Neural crest cell (in vitro differentiated cells): ENCODE results near the gene ZNF408. TPM values are rescaled to one million over a fixed set of nuclear protein-coding genes. Genes with fewer than 3 reads are reported as not detected.
A peak's percentile ranks its signal among the peaks of the same experiment; 100 is the strongest.

Experiments
- DNase-seq: peaks from one replicate; pipeline ENCODE4 v3.0.0; 2021; ENCODE audit warnings: low read depth, mixed read lengths, low spot score
- H3K27ac Mint-ChIP-seq: one replicate; pipeline ENCODE4 v1.8.0; 2021; ENCODE audit warnings: mild to moderate bottlenecking, mixed read lengths; ENCODE audit not compliant: unreplicated experiment
- H3K27me3 Mint-ChIP-seq: 2 replicates; pipeline ENCODE4 v1.8.0; 2021; ENCODE audit warnings: low read depth, mild to moderate bottlenecking, mixed read lengths
- H3K36me3 Mint-ChIP-seq: 2 replicates; pipeline ENCODE4 v1.8.0; 2021; ENCODE audit warnings: low read depth, mild to moderate bottlenecking, mixed read lengths
- H3K4me1 Mint-ChIP-seq: 2 replicates; pipeline ENCODE4 v1.8.0; 2021; ENCODE audit warnings: mixed read lengths
- H3K4me3 Mint-ChIP-seq: one replicate; pipeline ENCODE4 v1.8.0; 2021; ENCODE audit warnings: mild to moderate bottlenecking, mixed read lengths
- H3K9me3 Mint-ChIP-seq: 2 replicates; pipeline ENCODE4 v1.8.0; 2021; ENCODE audit warnings: mixed read lengths
- total RNA-seq: library from RNA; stranded (reverse); gene quantifications from 2 replicates; pipeline ENCODE4 v1.2.1, GENCODE V29; 2021
- TF ChIP-seq, protein P1 (sequence below): fragments of 200-600 bp; sonication (generic); conservative IDR thresholded peaks from 2 replicates; pipeline ENCODE4 v1.5.0; 2021; ENCODE audit warnings: antibody characterized with exemption, mild to moderate bottlenecking

The ZNF408 gene
- total RNA-seq, 1 donor from 2014 or later: 15.3 TPM

DNA sequence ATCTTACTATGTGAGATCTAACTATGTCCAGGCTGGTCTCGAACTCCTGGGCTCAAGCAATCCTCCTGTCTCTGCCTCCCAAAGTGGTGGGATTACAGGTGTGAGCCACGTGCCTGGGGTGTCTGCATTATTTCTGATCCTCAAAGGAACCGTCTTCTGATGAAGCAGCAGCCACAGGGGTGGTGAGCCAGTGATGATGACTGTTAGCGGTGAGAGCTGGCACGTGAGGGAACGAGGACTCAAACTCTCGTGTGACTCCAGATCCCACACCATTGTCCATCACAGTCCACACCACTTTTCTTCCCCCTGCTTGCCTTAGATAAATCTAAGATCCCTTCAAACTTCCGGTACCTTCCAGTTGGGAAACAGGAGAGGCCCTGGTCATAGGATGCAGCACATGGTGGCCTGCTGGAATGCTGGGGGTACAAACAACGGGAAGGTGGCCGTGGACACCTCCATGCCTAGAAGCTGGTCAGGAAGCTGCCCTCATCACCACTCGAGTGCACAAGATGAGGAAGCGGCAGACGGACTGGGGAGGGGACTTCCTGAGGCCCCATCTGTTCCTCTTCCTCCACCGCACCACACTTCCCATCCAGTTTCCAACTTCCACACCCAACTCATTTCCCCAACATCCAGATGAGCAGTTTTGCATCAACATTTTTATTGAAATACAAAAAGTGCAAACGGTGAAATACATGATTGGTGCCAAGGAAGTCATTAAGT is 24.2 kb upstream of the ZNF408 start:
- Mint-ChIP-seq H3K4me1 (peaks cover 4% of the 10 kb centered on the region), H3K36me3 (peaks cover 4% of the 10 kb centered on the region), H3K27ac (peak overlapping the region; percentile 73), H3K27me3 (no peaks in the 10 kb centered on the region), H3K9me3 (no peaks in the 10 kb centered on the region), H3K4me3 (no peak overlapping the region)
- DNase-seq: no peak
- TF ChIP-seq, protein P1, sequence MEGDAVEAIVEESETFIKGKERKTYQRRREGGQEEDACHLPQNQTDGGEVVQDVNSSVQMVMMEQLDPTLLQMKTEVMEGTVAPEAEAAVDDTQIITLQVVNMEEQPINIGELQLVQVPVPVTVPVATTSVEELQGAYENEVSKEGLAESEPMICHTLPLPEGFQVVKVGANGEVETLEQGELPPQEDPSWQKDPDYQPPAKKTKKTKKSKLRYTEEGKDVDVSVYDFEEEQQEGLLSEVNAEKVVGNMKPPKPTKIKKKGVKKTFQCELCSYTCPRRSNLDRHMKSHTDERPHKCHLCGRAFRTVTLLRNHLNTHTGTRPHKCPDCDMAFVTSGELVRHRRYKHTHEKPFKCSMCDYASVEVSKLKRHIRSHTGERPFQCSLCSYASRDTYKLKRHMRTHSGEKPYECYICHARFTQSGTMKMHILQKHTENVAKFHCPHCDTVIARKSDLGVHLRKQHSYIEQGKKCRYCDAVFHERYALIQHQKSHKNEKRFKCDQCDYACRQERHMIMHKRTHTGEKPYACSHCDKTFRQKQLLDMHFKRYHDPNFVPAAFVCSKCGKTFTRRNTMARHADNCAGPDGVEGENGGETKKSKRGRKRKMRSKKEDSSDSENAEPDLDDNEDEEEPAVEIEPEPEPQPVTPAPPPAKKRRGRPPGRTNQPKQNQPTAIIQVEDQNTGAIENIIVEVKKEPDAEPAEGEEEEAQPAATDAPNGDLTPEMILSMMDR: no peak

- no peaks in the 10 kb centered on the region for H3K9me3 Mint-ChIP-seq
- no peak for DNase-seq
- TF ChIP-seq, protein P1: no peak
- H3K36me3 Mint-ChIP-seq: peaks cover 4% of the 10 kb centered on the region
- no peak overlapping the region for H3K4me3 Mint-ChIP-seq
- H3K4me1 Mint-ChIP-seq: peaks cover 4% of the 10 kb centered on the region
- H3K27ac Mint-ChIP-seq: peak overlapping the region; percentile 73
- H3K27me3 Mint-ChIP-seq: no peaks in the 10 kb centered on the region
Measured at GRCh38 chr11:46677169-46677568, 23.7 kb upstream of the ZNF408 start.

DNA sequence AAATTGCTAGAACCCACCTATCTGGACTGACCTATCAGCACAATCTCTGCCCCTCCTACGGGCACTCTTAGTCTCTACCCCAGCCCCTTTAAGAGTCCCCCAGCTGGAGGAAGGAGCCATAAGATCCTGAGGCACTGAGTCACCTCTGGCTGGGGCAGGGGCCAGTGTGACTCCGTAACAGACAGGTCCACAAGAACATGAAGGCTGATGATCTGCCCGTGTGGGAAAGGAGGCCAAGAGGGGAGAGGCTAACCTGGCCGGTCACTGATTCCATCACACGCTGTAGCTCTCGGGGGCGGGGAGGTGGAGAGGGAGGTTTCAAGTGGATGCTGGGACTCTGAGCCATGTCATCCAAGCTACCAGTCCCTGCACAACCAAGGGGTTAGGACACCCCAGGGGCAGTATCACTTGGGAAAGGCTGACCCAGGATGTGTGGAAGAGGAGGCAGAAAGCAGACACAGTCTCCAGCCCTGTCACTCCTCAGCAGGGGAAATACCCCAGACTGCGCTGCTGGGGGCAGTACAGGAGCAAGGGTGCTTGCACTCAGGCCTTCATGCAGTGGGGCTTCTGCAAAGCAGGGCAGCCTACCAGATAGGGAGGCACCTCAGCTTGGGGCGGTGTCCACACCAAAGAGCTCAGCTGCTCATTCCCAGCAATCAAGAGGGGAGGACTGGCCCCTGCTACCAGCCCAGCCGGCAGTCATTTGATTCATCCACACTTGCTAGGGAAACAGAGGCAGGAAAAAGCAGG is 22.7 kb upstream of the ZNF408 start:
- Mint-ChIP-seq H3K36me3 (no peaks in the 10 kb centered on the region), H3K4me1 (peaks cover 4% of the 10 kb centered on the region), H3K27me3 (no peaks in the 10 kb centered on the region), H3K4me3 (no peak overlapping the region), H3K9me3 (no peaks in the 10 kb centered on the region), H3K27ac (peak overlapping the region; percentile 50)
- no peak for DNase-seq
- TF ChIP-seq, protein P1: no peak

DNA sequence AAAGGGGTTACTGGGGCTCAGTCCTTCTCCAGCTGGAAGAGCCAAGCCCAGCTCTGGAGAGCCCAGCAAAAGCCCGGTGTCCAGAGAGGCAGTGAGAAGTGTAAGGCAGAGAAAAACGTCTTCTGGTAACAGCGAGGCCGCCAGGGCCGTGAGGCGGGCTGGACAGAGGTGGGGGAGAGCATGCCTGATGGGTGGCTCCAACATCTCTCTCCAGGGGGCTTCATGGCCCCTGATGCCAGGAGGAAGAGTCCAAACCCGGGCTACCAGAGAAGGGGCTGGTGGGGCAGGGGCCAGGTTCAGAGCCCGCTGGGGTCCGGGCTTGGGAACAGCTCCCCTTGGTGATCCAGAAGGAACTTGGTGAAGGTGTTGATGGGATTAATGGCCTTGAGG is 22.1 kb upstream of the ZNF408 start:
- Mint-ChIP-seq H3K9me3 (no peaks in the 10 kb centered on the region), H3K36me3 (no peaks in the 10 kb centered on the region), H3K4me3 (no peak overlapping the region), H3K27ac (no peak overlapping the region), H3K27me3 (no peaks in the 10 kb centered on the region), H3K4me1 (peaks cover 4% of the 10 kb centered on the region)
- TF ChIP-seq, protein P1: no peak
- DNase-seq: no peak

GRCh38 chr11:46679241-46680163 is 21.3 kb upstream of the ZNF408 start:
- no peaks in the 10 kb centered on the region for H3K9me3 Mint-ChIP-seq
- H3K27ac Mint-ChIP-seq: no peak overlapping the region
- TF ChIP-seq, protein P1: no peak
- no peak for DNase-seq
- no peaks in the 10 kb centered on the region for H3K36me3 Mint-ChIP-seq
- no peaks in the 10 kb centered on the region for H3K27me3 Mint-ChIP-seq
- no peak overlapping the region for H3K4me3 Mint-ChIP-seq
- peaks cover 4% of the 10 kb centered on the region for H3K4me1 Mint-ChIP-seq
